ENCODE measurements around the gene S100A6.
A peak's percentile ranks its signal among the peaks of the same experiment; 100 is the strongest.
"Not testable (repeated sequence)": the region's sequence is repeated elsewhere in the genome, so short reads cannot be mapped to it uniquely, and the experiment has no call there.

The S100A6 gene

DNA sequence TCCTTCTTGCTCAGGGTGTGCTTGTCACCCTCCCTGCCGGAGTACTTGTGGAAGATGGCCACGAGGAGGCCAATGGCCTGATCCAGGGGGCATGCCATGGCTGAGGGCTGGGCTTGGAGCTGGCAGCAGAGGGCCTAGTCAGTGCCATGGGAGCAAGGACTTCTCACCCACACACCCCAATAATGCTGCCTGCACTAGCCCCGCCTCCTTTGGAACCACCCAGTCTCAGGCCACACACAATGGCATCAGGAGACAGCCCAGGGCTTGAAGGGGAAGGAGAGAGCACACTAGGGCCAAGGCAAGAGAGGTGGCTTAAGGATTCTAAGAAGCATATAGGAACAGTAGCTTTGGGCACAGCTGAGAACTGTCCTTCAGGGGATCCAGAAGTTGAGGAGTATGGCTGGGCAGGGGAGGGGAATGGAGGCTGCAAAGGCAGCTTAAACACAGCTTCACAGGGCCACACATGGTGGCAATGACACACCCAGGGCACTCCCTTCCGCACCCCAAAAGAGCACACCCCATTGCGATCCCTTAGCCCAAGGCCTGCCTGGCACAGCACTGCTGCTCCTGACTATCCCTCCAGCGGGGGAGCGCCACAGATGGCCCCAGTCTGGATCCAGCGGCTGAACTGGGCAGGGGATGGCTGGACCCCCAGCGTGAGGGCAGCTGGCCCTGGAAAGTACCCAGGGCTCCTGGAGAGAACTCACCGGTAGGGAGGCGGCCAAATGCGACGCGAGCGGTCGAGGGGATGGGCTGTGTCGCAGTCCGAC lies at the start of gene S100A6:
S100A6 (minus strand) TSS at position 750 of the 770 bp plus-strand sequence; CDS start at position 98, 652 bp downstream.
- no peak for DNase-seq (ENCODE audit: low spot score)

DNA sequence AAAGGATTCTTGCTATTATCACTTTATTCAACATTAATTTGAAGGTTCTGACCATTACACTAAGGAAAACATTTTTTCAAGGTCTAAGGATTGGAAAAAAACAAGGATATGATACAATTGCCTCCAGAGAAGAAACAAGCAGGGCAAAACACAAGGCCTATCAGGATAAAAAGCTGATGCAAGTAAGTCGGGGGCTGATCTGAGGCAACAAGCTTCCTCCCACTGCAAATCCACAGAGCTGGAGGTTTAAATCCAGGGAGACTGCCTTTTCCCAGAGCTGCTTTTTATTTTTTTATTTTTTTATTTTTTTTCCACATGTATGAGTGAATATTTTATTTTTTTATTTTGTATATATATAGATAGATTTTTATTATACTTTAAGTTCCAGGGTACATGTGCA lies 49.2 kb upstream of the S100A6 start:
- no peak for DNase-seq (ENCODE audit: low spot score)

DNA sequence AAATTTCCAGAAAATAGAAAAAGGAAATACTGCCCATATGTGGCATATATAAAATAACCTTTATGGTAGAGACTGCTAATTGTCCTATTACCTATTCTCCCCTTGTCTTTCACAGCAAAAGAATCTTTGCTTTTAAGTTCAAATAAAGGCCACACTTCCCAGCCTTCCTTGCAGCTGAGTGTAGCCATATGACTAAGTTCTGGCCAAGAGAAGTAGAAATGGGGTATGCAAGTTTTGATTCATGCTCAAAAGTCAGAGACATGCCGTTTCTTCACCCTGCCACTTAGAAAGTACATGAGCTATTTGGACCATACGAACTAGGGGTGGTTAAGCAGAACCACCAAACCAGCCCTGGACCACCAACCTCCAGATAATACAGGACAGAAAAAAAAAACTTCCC lies 48.2 kb upstream of the S100A6 start:
- DNase-seq (ENCODE audit: low spot score) = no peak

DNA sequence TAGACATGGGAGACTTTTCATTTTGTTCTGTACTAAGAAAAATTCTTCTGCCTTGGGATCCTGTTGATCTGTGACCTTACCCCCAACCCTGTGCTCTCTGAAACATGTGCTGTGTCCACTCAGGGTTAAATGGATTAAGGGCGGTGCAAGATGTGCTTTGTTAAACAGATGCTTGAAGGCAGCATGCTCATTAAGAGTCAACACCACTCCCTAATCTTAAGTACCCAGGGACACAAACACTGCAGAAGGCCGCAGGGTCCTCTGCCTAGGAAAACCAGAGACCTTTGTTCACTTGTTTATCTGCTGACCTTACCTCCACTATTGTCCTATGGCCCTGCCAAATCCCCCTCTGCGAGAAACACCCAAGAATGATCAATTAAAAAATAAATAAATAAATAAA lies 47.7 kb upstream of the S100A6 start:
- not testable (repeated sequence) for DNase-seq (ENCODE audit: low spot score)

DNA sequence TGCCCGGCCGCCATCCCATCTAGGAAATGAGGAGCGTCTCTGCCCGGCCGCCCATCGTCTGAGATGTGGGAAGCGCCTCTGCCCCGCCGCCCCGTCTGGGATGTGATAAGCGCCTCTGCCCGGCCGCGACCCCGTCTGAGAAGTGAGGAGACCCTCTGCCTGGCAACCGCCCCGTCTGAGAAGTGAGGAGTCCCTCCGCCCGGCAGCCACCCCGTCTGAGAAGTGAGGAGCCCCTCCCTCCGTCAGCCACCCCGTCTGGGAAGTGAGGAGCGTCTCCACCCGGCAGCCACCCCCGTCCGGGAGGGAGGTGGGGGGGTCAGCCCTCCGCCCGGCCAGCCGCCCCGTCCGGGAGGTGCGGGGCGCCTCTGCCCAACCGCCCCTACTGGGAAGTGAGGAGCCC lies 47.0 kb upstream of the S100A6 start:
- not testable (repeated sequence) for DNase-seq (ENCODE audit: low spot score)

DNA sequence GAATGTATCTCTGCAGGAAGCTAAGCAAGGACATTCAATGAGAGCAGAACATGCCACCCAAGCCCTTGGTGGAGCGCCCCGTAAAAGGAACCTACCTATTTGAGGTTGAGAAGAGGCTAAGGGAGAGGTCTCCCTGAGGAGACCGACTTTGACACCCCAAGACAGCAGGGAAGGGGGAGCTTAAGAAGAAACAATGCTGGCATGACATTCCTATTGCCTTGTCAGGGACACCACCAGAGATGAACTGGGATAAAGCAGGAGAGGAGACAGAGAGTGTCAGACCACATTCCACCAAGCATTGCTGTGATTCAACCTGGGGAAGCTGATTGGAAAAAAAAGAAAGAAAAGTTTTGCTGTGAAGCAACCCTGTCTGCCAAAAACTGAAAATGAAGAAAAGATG lies 43.1 kb upstream of the S100A6 start:
- DNase-seq (ENCODE audit: low spot score) = no peak

DNA sequence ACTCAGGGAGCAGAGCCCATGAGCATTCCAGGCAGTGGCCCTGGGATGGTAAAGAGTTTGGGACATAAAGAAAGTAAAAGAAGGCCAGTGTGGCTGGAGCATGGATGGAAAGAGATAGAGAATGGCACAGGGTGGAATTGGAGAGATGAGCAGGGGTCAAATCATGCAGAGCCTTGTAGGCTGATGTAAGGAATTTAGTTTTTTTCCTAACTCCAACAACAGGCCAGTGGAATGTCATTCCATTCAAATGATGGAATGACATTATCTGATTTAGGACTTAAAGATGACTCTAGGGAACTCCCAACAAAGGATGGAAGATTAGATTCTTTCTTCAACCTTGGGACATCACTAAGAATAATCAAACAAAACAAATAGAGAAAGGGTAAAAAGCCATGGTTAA lies 42.7 kb upstream of the S100A6 start:
- DNase-seq (ENCODE audit: low spot score) = no peak

DNA sequence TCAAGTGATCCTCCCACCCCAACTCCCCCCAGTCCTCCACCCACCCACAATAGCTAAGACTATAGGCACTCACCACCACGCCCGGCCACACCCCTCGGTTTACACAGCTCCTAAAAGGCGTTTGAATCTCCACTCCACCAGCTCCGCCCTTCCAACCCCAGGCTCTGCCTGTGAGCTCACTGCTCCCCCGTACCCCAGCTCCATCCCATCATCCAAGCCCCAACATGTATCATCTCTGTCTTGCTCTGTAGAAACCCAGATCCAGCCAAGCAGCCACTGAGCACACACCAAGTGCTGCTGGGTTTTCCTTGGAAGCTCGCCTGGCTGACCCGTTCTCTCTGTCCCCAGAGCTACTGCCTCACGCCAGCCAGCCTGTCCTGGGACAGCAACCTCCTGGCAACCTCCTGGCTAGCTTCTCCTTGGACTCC lies 41.8 kb upstream of the S100A6 start:
- no peak for DNase-seq (ENCODE audit: low spot score)

DNA sequence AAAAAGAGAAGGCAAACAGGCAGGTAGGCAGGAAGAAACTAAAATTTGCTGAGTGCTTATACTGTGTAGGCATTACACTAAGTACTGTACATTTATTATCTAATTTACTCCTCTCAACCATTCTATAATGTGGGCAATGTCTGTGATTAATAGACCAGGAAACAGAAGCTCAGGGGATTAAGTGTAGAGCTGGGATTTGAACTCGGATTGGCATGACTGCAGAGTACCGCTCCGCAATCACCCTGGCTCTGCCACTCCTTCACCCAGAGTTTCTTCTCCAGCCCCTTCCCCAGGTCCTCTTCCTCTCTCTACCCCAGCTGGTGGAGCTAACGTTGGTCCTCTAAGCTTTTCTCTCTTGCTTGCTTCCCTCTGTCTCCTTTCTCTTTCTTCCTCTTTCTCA lies 41.3 kb upstream of the S100A6 start:
- DNase-seq (ENCODE audit: low spot score) = no peak

DNA sequence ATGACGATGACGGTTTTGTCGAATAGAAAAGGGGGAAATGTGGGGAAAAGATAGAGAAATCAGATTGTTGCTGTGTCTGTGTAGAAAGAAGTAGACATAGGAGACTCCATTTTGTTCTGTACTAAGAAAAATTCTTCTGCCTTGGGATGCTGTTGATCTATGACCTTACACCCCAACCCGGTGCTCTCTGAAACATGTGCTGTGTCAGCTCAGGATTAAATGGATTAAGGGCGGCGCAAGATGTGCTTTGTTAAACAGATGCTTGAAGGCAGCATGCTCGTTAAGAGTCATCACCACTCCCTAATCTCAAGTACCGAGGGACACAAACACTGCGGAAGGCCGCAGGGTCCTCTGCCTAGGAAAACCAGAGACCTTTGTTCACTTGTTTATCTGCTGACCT lies 39.7 kb upstream of the S100A6 start:
- not testable (repeated sequence) for DNase-seq (ENCODE audit: low spot score)

DNA sequence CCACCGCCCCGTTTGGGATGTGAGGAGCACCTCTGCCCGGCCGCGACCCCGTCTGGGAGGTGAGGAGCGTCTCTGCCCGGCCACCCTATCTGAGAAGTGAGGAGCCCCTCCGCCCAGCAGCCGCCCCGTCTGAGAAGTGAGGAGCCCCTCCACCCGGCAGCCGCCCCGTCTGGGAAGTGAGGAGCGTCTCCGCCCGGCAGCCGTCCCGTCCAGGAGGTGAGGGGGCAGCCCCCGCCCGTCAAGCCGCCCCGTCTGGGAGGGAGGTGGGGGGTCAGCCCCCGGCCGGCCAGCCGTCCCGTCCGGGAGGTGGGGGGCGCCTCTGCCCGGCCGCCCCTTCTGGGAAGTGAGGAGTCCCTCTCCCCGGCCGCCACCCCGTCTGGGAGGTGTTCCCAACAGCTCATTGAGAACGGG lies 39.3 kb upstream of the S100A6 start:
- not testable (repeated sequence) for DNase-seq (ENCODE audit: low spot score)

DNA sequence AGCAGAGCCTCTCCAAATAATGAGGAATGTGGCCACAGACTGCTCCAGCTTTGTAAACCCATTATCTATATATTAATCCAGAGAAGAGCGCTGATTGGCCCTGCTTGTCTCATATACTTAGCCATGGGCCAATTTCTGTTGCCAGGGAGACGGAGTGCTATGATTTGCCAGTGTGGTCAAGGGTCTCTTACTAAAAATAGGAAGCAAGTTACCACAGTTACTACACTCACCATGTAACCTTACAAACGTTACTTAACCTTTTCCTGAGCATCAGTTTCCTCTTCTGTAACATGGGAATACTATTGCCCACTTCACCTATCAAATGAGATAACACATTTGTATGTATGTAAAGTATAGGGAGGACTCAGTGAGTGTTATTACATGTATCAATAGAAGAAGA lies 37.6 kb upstream of the S100A6 start:
- no peak for DNase-seq (ENCODE audit: low spot score)

DNA sequence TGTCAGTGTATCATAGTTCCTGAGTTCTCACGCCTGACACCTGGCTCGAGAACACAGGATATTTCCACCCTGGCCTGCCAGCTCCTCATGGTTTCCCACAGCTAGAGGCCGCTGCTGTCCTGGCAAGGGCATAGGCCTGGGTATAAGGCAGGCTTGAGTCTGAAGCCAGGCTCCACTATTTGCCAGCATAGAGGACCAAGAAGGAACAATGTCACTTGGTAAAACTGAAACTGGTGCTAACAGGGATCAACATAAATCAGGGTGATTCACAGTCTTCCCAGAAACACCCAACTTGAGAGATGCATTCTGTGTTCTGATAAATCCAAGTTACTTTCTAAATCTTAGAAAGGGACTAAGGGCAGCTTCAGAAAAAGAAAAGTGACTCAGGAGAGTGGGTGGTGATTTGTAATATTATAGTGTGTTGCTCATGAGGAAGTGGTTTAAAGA lies 36.8 kb upstream of the S100A6 start:
- peak; percentile 67 for DNase-seq (ENCODE audit: low spot score)

DNA sequence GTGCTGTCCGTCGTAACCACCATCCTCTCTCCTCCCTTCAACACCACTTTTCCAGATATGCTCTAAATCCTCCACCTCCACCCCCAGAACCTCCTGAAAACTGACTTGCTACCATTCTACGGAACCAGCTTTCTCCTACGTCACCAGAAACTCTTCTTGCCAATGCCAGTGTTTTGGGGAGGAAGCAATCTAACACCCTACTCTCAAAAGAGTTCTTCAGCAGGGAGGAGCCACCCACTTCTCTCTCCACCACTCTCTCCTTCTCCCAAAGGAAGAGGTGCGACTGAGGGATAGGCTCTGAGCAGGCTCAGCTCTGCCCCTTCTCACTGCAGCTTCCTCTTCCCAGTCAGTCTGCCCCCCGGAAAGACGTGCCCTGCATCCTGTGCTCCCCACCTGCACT lies 35.9 kb upstream of the S100A6 start:
- DNase-seq (ENCODE audit: low spot score) = no peak

DNA sequence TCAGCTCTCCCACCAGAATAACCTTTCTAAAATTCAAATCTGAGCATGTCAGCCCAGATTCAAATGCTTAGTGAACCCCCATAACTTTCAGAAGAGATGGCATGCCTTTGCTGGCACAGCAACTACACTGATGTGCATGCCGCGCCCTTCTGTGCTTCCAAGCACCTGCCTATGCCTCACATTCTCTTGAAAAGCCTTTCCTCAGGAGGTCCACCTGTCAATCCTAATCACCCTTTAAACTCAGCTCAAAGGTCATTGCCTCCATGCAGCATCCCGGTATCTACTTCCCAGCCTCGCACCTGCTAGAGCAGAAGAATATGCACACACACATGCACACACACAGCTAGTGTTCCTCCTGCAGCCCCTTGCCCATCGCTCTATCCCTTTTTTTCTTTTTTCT lies 35.1 kb upstream of the S100A6 start:
- no peak for DNase-seq (ENCODE audit: low spot score)

DNA sequence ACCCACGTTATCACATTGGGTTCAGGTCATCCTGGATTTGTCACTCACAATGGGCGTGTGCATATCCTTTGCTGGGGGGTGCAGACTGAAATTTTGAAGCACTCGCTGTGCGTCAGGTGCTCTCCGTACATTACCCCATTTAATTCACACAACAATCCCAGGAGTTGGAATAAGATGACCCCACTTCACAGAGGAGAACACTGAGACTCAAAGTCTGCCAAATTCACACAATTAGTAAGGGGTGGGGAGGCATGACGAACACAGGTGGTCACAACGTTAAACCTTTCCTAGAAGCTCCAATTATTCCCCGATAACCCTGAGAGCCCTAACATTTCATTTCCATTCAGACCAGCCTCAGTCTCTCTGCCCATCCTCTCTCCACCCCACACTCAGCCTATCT lies 33.7 kb upstream of the S100A6 start:
- DNase-seq (ENCODE audit: low spot score) = no peak

DNA sequence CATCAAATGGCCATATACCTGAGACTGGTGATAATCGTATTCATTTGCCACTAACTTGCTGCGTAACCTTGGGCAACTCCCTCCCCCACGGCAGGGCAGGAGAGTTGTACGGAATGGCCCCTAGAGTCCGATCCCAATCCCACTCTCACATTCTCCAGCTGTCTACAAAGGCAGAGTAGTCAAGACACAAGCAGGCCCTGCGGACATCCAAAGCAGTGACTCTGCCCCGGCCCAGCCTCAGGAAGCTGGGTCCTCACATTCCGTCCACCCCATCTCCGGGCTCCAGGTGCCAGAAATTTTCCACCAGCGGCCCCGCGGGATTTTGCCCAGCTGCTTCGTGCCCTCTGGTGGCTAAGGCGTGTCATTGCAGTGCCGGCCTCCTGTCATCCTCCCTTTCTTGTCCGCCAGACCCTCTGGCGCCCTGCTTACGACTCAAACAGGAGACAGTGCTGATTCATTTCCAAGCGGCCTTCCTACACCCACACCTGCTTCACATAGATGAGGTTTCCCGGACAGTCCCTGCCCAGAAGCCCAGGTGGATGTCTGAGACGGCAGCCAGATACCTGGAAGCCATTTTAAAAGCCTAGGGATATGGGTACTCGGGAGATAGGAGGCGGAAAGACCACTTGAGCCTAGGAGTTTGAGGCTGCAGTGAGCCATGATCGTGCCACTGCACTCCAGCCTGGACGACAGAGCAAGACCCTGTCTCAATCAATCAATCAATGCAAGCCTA lies 32.7 kb upstream of the S100A6 start:
- peak; percentile 94 for DNase-seq (ENCODE audit: low spot score)

DNA sequence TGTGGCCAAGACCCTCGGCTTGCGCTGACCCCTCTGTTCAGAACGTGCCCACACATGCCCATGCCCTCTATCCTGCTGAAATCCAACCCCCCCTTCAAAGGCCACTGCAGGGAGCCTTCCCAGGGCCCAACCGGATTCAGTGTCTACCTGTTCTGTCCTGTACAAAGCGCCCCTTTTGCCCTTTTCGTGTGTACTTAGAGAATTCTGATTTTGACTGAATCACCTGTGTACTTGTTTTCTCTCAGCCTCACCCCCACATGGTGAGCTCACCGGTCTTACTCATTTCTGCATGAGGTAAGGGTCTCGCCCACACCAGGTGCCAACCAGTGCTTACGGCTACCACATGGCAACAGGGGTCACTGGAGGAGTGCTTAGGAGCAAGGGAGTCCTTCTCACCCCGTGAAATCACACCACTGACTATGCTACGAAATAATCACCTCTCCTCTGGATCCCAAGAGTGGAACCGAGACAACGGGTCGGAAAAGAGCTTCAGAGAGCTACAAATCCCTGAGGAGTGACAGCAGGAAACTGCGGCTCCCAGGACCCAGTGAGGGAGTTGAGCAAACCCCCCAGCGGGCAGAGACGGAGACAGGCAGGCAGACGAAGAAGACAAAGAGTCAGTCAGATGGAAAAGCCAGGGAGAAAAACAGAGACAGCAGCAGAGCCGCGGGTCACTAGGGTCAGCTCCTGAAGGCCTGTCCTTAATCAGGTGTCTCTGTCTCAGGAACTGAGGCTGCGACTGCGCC lies 32.0 kb upstream of the S100A6 start:
- no peak for DNase-seq (ENCODE audit: low spot score)

DNA sequence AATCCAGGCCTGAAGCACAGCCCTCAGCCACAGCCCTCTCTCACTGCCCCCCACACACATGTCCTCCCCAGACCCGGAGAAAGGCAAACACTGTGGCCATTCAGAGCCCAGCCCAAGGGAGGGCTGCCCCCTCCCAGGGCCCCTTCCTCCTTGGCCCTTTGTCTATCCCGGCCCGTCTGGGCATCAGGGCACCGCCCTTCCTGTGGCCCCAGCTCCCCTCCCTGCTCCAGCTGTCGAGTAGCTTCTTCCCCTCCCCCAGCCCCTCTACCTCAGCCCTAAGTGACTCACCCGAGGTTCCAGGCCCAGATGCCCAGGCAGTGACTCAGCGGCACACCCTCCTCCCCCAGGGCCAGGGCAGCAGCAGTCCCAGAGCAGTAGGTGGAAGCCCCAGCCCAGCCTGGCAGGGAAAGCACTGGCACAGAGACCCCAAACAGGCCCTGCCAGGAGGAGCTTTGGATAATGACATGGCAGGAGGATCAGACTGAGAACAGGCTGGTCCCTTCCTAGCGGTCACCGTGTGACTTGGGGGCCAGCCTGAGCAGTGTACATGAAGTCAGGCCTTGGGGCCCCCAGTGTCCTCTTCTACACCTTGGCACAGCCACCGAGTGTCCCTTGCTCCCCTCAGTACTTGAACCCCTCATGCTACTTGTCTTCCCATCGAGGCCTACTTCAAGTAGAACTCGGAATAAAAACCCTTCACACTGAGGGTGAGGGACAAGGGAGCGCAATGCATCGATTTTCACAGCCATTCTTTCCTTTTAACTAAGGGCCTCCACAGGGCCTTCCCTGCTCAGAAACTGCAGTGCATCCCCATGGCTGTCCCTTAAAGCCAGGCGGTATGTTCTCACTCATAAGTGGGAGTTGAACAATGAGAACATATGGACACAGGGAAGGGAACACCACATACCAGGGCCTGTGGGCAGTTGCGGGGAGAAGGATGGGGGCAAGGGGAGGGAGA lies 30.9 kb upstream of the S100A6 start:
- peak; percentile 69 for DNase-seq (ENCODE audit: low spot score)

DNA sequence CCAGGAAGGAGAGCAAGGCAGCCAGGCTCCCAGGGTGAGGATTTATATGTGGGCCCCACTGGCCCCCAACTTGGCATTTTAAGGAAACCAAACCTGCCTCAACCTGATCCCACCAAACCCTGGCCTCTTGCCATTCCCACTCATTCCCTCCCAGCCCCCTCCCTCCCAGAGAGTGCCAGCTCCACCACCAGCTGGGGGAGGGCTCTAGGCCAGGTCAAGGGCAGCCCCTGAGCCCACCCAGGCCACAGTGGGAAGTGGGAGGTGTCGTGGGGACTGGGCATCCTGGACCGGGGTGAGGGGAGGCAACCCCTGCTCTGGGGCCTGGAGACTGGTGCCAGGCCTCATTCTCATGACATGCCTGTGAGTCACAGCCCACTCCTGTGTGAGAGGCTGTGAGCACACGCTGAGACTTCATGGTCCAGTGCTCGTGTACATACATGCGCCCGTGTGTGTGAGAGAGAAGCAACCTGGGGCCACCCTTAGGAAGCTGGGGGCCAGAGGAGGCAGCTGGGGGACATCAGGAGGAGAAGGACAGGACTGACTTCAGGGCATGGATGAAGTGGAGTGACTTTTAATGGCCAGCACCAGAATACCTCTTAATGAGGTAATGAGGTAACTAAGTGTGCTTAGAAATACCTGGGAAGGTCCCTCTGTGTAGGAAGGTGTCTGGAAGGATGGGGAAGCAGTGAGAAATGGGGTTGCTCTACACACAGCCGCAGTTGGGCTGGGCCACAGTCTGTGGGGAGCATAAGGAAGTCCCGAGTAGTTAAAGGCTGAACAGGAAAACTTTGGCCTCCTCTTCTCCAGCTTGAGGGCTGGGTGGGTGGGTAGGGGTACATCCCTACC lies 30.0 kb upstream of the S100A6 start, which contains the start of gene S100A2:
S100A2 (minus strand) TSS at position 316 of the 846 bp plus-strand sequence. CDS start 1,967 bp downstream, outside the sequence.
- no peak for DNase-seq (ENCODE audit: low spot score)
